ENCODE measurements around the gene TMEM200B. TPM values are rescaled to one million over a fixed set of nuclear protein-coding genes. Genes with fewer than 3 reads are reported as not detected.
"Not testable (repeated sequence)": the region's sequence is repeated elsewhere in the genome, so short reads cannot be mapped to it uniquely, and the experiment has no call there.

TMEM200B gene
- total and polyA plus RNA-seq, 2 donors (not counting 1 experiment from before 2014, with no cell fraction given): 17.7 to 20.8 TPM

- Histone ChIP-seq H3K79me2 (ENCODE audit: control insufficient read depth, insufficient read depth, low read length) (no peaks in the 10 kb centered on the region), H3K9ac (ENCODE audit: insufficient read depth, low read length) (no peak overlapping the region), H3K4me1 (ENCODE audit: control insufficient read depth, extremely low read depth, insufficient read depth, low read length) (no peaks in the 10 kb centered on the region), H3K27ac (ENCODE audit: insufficient read depth, low read length) (no peak overlapping the region), H3K9me3 (ENCODE audit: control insufficient read depth, insufficient read depth, low read depth, low read length) (no peaks in the 10 kb centered on the region), H3K4me2 (ENCODE audit: extremely low read depth, insufficient read depth, low read length) (no peak overlapping the region), H3K36me3 (ENCODE audit: control insufficient read depth, insufficient read depth, low read length) (no peaks in the 10 kb centered on the region), H2AFZ (ENCODE audit: low read length) (no peak overlapping the region), H4K20me1 (ENCODE audit: control insufficient read depth, extremely low read depth, insufficient read depth, low read length) (no peaks in the 10 kb centered on the region), H3K4me3 (replicated peaks in 1 of 4; ENCODE audit: control extremely low read depth in 1 of 4, insufficient read depth in 1 of 4, low read depth in 3 of 4, low read length in 4 of 4) (no peak overlapping the region), H3K27me3 (ENCODE audit: control insufficient read depth, insufficient read depth, low read length) (no peaks in the 10 kb centered on the region)
- TF ChIP-seq CTCF (conservative IDR thresholded peaks at IDR 0.05 in 1 of 2, IDR thresholded peaks at IDR 0.05 in 1 of 2; ENCODE audit: low read depth in 1 of 2, low read length in 2 of 2): no peak
- no peak for TF ChIP-seq EZH2 (IDR thresholded peaks at IDR 0.05; ENCODE audit: low read length, missing control alignments)
- no peak for DNase-seq (ENCODE audit: low read depth in 2 of 2)
Measured at GRCh38 chr1:29133861-29134694, 10.4 kb upstream of the TMEM200B start.

GRCh38 chr1:29131056-29131455, 7.4 kb upstream of the TMEM200B start:
- not testable (repeated sequence) for H3K27me3 ChIP-seq (ENCODE audit: control insufficient read depth, insufficient read depth, low read length); H3K4me1 ChIP-seq (ENCODE audit: control insufficient read depth, extremely low read depth, insufficient read depth, low read length); H2AFZ ChIP-seq (ENCODE audit: low read length); H3K36me3 ChIP-seq (ENCODE audit: control insufficient read depth, insufficient read depth, low read length); H3K9me3 ChIP-seq (ENCODE audit: control insufficient read depth, insufficient read depth, low read depth, low read length); H3K4me3 ChIP-seq (replicated peaks in 1 of 4; ENCODE audit: control extremely low read depth in 1 of 4, insufficient read depth in 1 of 4, low read depth in 3 of 4, low read length in 4 of 4); H3K4me2 ChIP-seq (ENCODE audit: extremely low read depth, insufficient read depth, low read length); H3K79me2 ChIP-seq (ENCODE audit: control insufficient read depth, insufficient read depth, low read length); DNase-seq (ENCODE audit: low read depth in 2 of 2); H3K27ac ChIP-seq (ENCODE audit: insufficient read depth, low read length); H4K20me1 ChIP-seq (ENCODE audit: control insufficient read depth, extremely low read depth, insufficient read depth, low read length); H3K9ac ChIP-seq (ENCODE audit: insufficient read depth, low read length)

GRCh38 chr1:29129916-29130315, 6.2 kb upstream of the TMEM200B start:
- H3K27ac ChIP-seq (ENCODE audit: insufficient read depth, low read length): no peak overlapping the region
- H4K20me1 ChIP-seq (ENCODE audit: control insufficient read depth, extremely low read depth, insufficient read depth, low read length): no peaks in the 10 kb centered on the region
- no peaks in the 10 kb centered on the region for H3K79me2 ChIP-seq (ENCODE audit: control insufficient read depth, insufficient read depth, low read length)
- H3K36me3 ChIP-seq (ENCODE audit: control insufficient read depth, insufficient read depth, low read length): no peaks in the 10 kb centered on the region
- H3K27me3 ChIP-seq (ENCODE audit: control insufficient read depth, insufficient read depth, low read length): no peaks in the 10 kb centered on the region
- no peaks in the 10 kb centered on the region for H3K9me3 ChIP-seq (ENCODE audit: control insufficient read depth, insufficient read depth, low read depth, low read length)
- no peak overlapping the region for H3K4me3 ChIP-seq (replicated peaks in 1 of 4; ENCODE audit: control extremely low read depth in 1 of 4, insufficient read depth in 1 of 4, low read depth in 3 of 4, low read length in 4 of 4)
- no peak for DNase-seq (ENCODE audit: low read depth in 2 of 2)
- H3K4me2 ChIP-seq (ENCODE audit: extremely low read depth, insufficient read depth, low read length): no peak overlapping the region
- H2AFZ ChIP-seq (ENCODE audit: low read length): no peak overlapping the region
- no peak for TF ChIP-seq EZH2 (IDR thresholded peaks at IDR 0.05; ENCODE audit: low read length, missing control alignments)
- no peak for TF ChIP-seq CTCF (conservative IDR thresholded peaks at IDR 0.05 in 1 of 2, IDR thresholded peaks at IDR 0.05 in 1 of 2; ENCODE audit: low read depth in 1 of 2, low read length in 2 of 2)
- no peaks in the 10 kb centered on the region for H3K4me1 ChIP-seq (ENCODE audit: control insufficient read depth, extremely low read depth, insufficient read depth, low read length)
- no peak overlapping the region for H3K9ac ChIP-seq (ENCODE audit: insufficient read depth, low read length)

Data from fibroblast of lung (primary cell).